Prostate gland (tissue), 2 donors: ENCODE measurements around the gene MEGF10.

ENCODE experiments used
- CTCF ChIP-seq, 4 experiments: fragments of 200-600 bp in 2 of 4; fragments of 450-650 bp in 2 of 4; sonication (generic) in 2 of 4; IDR thresholded peaks; 1 replicate in 3 of 4; 2 replicates in 1 of 4; pipeline ENCODE4 v1.5.1; 2016 to 2019; ENCODE audit warnings: antibody characterized with exemption in 4 of 4, mild to moderate bottlenecking in 2 of 4, moderate library complexity in 2 of 4
- POLR2A ChIP-seq: fragments of 450-650 bp; IDR thresholded peaks from one replicate; pipeline ENCODE4 v1.6.1; 2016; ENCODE audit warnings: antibody characterized with exemption, mild to moderate bottlenecking

- TF ChIP-seq CTCF (IDR thresholded peaks at IDR 0.05) (no peak), POLR2A (no peak)
Measured at GRCh38 chr5:127290946-127291693, 524 bp downstream of the MEGF10 start.
